Measurements from ENCODE around the gene PFKP.

Gene PFKP

GRCh38 chr10:3100856-3101640 lies 33.7 kb downstream of the PFKP start:
- peaks cover 10% of the 10 kb centered on the region; the same call in 1 of the 2 replicates for H3K36me3 ChIP-seq (ENCODE audit: low read length)
- H3K4me3 ChIP-seq (ENCODE audit: insufficient read depth, low read length, poor library complexity, severe bottlenecking): no peak overlapping the region
- no peaks in the 10 kb centered on the region for H3K27me3 ChIP-seq (ENCODE audit: low read length)
- no peaks in the 10 kb centered on the region for H3K9me2 ChIP-seq (replicated peaks; ENCODE audit: insufficient read depth, low read length)
- peaks cover 34% of the 10 kb centered on the region for H3K79me2 ChIP-seq (ENCODE audit: insufficient read depth, low read length)
- no peak overlapping the region for H2AFZ ChIP-seq (ENCODE audit: low read depth, low read length, severe bottlenecking)
- H4K20me1 ChIP-seq (ENCODE audit: low read depth, low read length): no peaks in the 10 kb centered on the region; the same call in 1 of the 2 replicates
- TF ChIP-seq EZH2phosphoT487 (conservative IDR thresholded peaks at IDR 0.05; ENCODE audit: low read length) (no peak), CTCF (IDR thresholded peaks at IDR 0.05; ENCODE audit: insufficient read depth, low read length, poor library complexity, severe bottlenecking) (no peak)
- no peaks in the 10 kb centered on the region for H3K9me3 ChIP-seq (ENCODE audit: insufficient read depth, low read length)
- no peak overlapping the region for H3K9ac ChIP-seq (ENCODE audit: low read length)
- H3K4me2 ChIP-seq (ENCODE audit: low read depth, low read length, poor library complexity, severe bottlenecking): no peak overlapping the region
- H3K27ac ChIP-seq (ENCODE audit: low read depth, low read length): no peak overlapping the region
- 0 out of 2 replicates have a peak, but pooled peaks cover 3% of the 10 kb centered on the region for H3F3A ChIP-seq (ENCODE audit: insufficient read depth)

- no peak for TF ChIP-seq EZH2phosphoT487 (conservative IDR thresholded peaks at IDR 0.05; ENCODE audit: low read length)
- TF ChIP-seq CTCF (IDR thresholded peaks at IDR 0.05; ENCODE audit: insufficient read depth, low read length, poor library complexity, severe bottlenecking): no peak
- no peak overlapping the region for H3K9ac ChIP-seq (ENCODE audit: low read length)
- no peaks in the 10 kb centered on the region for H3K9me2 ChIP-seq (replicated peaks; ENCODE audit: insufficient read depth, low read length)
- H3K27ac ChIP-seq (ENCODE audit: low read depth, low read length): no peak overlapping the region
- peaks cover 21% of the 10 kb centered on the region for H3K79me2 ChIP-seq (ENCODE audit: insufficient read depth, low read length)
- H4K20me1 ChIP-seq (ENCODE audit: low read depth, low read length): no peaks in the 10 kb centered on the region; the same call in 1 of the 2 replicates
- no peak overlapping the region for H3K4me3 ChIP-seq (ENCODE audit: insufficient read depth, low read length, poor library complexity, severe bottlenecking)
- H2AFZ ChIP-seq (ENCODE audit: low read depth, low read length, severe bottlenecking): no peak overlapping the region
- H3K9me3 ChIP-seq (ENCODE audit: insufficient read depth, low read length): no peaks in the 10 kb centered on the region
- 0 out of 2 replicates have a peak, but pooled peaks cover 3% of the 10 kb centered on the region for H3F3A ChIP-seq (ENCODE audit: insufficient read depth)
- no peaks in the 10 kb centered on the region for H3K27me3 ChIP-seq (ENCODE audit: low read length)
- peaks cover 14% of the 10 kb centered on the region; the same call in 1 of the 2 replicates for H3K36me3 ChIP-seq (ENCODE audit: low read length)
- no peak overlapping the region for H3K4me2 ChIP-seq (ENCODE audit: low read depth, low read length, poor library complexity, severe bottlenecking)
Observed at GRCh38 chr10:3102720-3103427, 35.5 kb downstream of the PFKP start.

- Histone ChIP-seq H3K79me2 (ENCODE audit: insufficient read depth, low read length) (peaks cover 13% of the 10 kb centered on the region), H3K9me3 (ENCODE audit: insufficient read depth, low read length) (no peaks in the 10 kb centered on the region), H2AFZ (ENCODE audit: low read depth, low read length, severe bottlenecking) (no peak overlapping the region), H3K36me3 (ENCODE audit: low read length) (peaks cover 22% of the 10 kb centered on the region), H3K9ac (ENCODE audit: low read length) (no peak overlapping the region), H3F3A (ENCODE audit: insufficient read depth) (peaks cover 3% of the 10 kb centered on the region; the same call in 1 of the 2 replicates), H3K27me3 (ENCODE audit: low read length) (no peaks in the 10 kb centered on the region), H3K27ac (ENCODE audit: low read depth, low read length) (no peak overlapping the region), H3K4me2 (ENCODE audit: low read depth, low read length, poor library complexity, severe bottlenecking) (no peak overlapping the region), H3K9me2 (replicated peaks; ENCODE audit: insufficient read depth, low read length) (no peaks in the 10 kb centered on the region), H3K4me3 (ENCODE audit: insufficient read depth, low read length, poor library complexity, severe bottlenecking) (no peak overlapping the region), H4K20me1 (ENCODE audit: low read depth, low read length) (no peaks in the 10 kb centered on the region; the same call in 1 of the 2 replicates)
- TF ChIP-seq EZH2phosphoT487 (conservative IDR thresholded peaks at IDR 0.05; ENCODE audit: low read length): no peak
- no peak for TF ChIP-seq CTCF (IDR thresholded peaks at IDR 0.05; ENCODE audit: insufficient read depth, low read length, poor library complexity, severe bottlenecking)
Observed at GRCh38 chr10:3103646-3104045, 36.3 kb downstream of the PFKP start.

All from SU-DHL-6 (cell line).